AG09309 (cell line): ENCODE results near the gene C11orf24.
"Not testable (repeated sequence)": the region's sequence is repeated elsewhere in the genome, so short reads cannot be mapped to it uniquely, and the experiment has no call there.

ENCODE experiments used
- DNase-seq: peaks from one replicate; pipeline ENCODE4 v3.0.0-alpha.2; 2010; ENCODE audit warnings: low read depth
- H3K4me3 ChIP-seq: 2 replicates; pipeline ENCODE4 v1.5.1; 2011; ENCODE audit warnings: mild to moderate bottlenecking, low read depth, low read length, moderate library complexity; ENCODE audit not compliant: control insufficient read depth
- CTCF ChIP-seq: IDR thresholded peaks from 2 replicates; pipeline ENCODE4 v1.5.1; 2011; ENCODE audit warnings: mild to moderate bottlenecking, low read depth, low read length, inconsistent platforms; ENCODE audit not compliant: insufficient read depth, control insufficient read depth; ENCODE audit errors: missing control alignments

C11orf24 gene

DNA sequence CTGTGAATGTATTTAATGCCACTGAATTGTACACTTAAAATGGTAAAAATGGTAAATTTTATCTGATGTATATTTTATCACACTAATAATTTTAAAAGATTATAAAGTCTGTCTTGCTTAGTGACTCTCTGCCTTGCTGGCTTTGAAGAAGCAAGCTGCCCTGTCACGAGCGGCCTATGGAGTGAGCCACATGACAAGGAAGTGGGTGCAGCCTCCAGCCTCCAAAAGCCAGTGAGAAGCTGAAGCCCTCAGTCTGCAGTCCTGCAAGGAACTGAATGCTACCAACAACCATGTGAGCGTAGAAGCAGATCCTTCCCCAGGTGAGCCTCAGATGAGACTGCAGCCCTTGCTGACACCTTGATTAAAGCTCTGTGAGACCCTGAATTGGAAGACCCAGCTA lies 20.0 kb downstream of the C11orf24 start:
- DNase-seq, result no peak
- no peak overlapping the region for H3K4me3 ChIP-seq
- TF ChIP-seq CTCF, result no peak

- not testable (repeated sequence) for H3K4me3 ChIP-seq, DNase-seq
Measured at GRCh38 chr11:68244912-68245311, 26.9 kb downstream of the C11orf24 start.

DNA sequence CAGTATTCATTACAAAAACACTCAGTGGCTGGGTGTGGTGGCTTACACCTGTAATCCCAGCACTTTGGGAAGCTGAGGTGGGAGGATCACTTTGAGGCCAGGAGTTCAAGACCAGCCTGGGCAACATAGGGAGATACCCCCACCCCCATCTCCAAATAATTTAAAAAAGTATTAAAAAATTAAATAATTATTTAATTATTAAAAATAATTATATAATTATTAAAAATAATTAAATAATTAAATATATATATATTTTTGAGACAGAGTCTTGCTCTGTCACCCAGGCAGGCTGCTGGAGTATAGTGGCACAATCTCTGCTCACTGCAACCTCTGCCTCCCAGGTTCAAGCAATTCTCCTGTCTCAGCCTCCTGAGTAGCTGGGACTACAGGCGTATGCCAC lies 27.9 kb downstream of the C11orf24 start:
- not testable (repeated sequence) for DNase-seq, H3K4me3 ChIP-seq

DNA sequence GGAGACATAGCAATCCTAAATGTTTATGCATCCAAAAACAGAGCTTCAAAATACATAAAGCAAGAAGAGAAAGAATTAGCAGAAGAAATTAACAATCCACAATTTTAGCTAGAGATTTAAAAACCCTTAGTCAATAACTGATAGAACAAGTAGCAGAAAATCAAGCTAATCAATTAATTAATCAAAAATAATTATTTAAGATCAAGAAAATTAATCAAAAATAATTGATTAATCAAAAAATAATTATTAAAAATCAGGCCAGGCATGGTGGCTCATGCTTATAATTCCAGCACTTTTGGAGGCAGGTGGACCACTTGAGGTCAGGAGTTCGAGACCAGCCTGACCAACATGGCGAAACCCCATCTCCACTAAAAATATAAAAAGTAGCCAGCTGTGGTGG lies 29.2 kb downstream of the C11orf24 start:
- H3K4me3 ChIP-seq, result no peak overlapping the region
- no peak for DNase-seq
- no peak for TF ChIP-seq CTCF

- H3K4me3 ChIP-seq, result no peak overlapping the region
- no peak for DNase-seq
- no peak for TF ChIP-seq CTCF
Measured at GRCh38 chr11:68231621-68232020, 40.2 kb downstream of the C11orf24 start.

DNA sequence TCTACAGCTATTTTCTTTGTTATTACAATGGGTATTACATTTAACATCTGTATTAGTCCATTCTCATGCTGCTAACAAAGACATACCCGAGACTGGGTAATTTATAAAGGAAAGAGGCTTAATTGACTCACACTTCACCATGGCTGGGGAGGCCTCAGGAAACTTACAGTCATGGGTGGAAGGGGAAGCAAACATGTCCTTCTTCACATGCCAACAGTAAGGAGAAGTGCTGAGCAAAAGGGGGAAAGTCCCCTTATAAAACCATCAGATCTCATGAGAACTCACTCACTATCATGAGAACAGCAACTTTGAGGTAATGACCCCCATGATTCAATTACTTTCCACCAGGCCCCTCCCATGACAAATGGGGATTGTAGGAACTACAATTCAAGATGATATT lies 42.2 kb downstream of the C11orf24 start:
- no peak for DNase-seq
- no peak overlapping the region for H3K4me3 ChIP-seq
- no peak for TF ChIP-seq CTCF

GRCh38 chr11:68226421-68226820 lies 45.4 kb downstream of the C11orf24 start:
- no peak overlapping the region for H3K4me3 ChIP-seq
- TF ChIP-seq CTCF, result no peak
- DNase-seq, result no peak

DNA sequence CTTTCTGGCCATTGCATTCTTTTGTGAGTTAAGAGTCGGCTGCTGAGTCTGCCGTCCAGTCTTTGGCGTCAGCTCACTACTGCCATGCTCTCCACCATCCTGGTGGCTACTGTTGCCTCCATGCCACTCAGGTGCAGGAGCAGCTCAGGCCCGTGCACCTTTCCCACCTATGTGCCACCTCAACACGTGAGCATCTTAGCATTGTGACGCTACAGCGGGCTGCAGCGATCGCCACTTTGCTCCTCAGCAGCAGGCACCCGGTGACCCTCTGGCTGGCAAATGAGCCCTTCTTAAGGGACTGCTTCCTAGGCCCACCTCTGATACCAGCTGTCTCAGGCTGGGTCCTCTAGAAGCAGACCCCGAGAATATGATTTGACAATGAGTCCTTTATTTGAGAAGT lies 47.2 kb downstream of the C11orf24 start:
- no peak for DNase-seq
- TF ChIP-seq CTCF, result no peak
- no peak overlapping the region for H3K4me3 ChIP-seq
